ENCODE results near the gene CATSPERE. TPM values are rescaled to one million over a fixed set of nuclear protein-coding genes. Genes with fewer than 3 reads are reported as not detected.

CATSPERE gene
- 0.73 TPM in 1 of 2 replicates, not detected in the other for polyA plus RNA-seq

GRCh38 chr1:244461245-244462071 is at the start of gene CATSPERE:
Gene CATSPERE (plus strand): TSS chr1:244461273. CDS start chr1:244461430, 157 bp downstream.

DNA sequence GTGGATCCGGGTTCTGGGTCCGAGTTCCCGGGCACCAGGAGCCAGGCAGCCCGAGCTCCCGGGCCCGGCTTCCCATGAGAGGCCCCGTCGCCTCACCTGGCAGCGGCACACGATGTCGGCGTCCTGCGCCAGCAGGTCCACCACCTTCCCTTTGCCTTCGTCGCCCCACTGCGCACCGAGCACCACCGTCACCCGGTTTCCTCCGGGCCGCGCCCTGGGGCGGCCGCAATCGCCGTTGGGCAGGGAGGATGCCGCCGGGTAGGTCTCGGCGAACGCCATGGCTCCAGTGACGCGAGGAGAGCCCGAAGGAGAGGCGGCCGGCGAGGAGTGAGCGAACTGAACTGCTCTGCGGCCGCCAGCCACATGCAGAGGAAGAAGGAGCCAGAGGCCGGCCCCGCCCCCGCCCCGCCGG is 9.5 kb upstream of the CATSPERE start, which contains the start of gene ADSS2:
Gene ADSS2 (minus strand): TSS at position 371 of the 412 bp plus-strand sequence. CDS start 92 bp downstream, at position 279.

GRCh38 chr1:244652623-244653438 is 191.8 kb downstream of the CATSPERE start, which contains the start of gene DESI2:
Gene DESI2 (plus strand): TSS chr1:244653126. CDS start chr1:244653314, 188 bp downstream.

Other genes starting within 250 kb of the CATSPERE start
- gene ADSS2, start 9.4 kb upstream of the CATSPERE start, polyA plus RNA-seq, result 20.6 and 21.4 TPM in 2 replicates
- gene DESI2, start 191.9 kb downstream of the CATSPERE start, polyA plus RNA-seq, result 3.6 and 7.9 TPM in 2 replicates